GM23248 (cell line): ENCODE measurements around the gene ABR.

Experiments used
- EZH2 ChIP-seq: fragments of 200-600 bp; sonication (generic); IDR thresholded peaks from 2 replicates; pipeline ENCODE4 v1.6.1; 2018; ENCODE audit warnings: antibody characterized with exemption, mild to moderate bottlenecking; ENCODE audit not compliant: insufficient read depth, poor library complexity, severe bottlenecking
- EZH2phosphoT487 ChIP-seq: fragments of 200-600 bp; sonication (generic); IDR thresholded peaks from 2 replicates; pipeline ENCODE4 v1.6.1; 2018; ENCODE audit warnings: antibody characterized with exemption, moderate library complexity, mild to moderate bottlenecking, low read depth; ENCODE audit not compliant: insufficient read depth

- TF ChIP-seq EZH2: no peak
- no peak for TF ChIP-seq EZH2phosphoT487
Observed at GRCh38 chr17:1226308-1226707, 46.5 kb upstream of the ABR start.
